ENCODE results near the gene RND2. TPM values are rescaled to one million over a fixed set of nuclear protein-coding genes. Genes with fewer than 3 reads are reported as not detected.

Gene RND2
- total and polyA plus RNA-seq, 9 of the 15 experiments (the other 6 are each of a cell fraction or from before 2014, with no cell fraction given), result 0.15 to 1.9 (median 0.98) TPM

GRCh38 chr17:43018008-43018853, 6.8 kb upstream of the RND2 start (continued):
- no peak for TF ChIP-seq ZNF76 (CRISPR knock-in tag; IDR thresholded peaks at IDR 0.05; ENCODE audit: borderline replicate concordance)

GRCh38 chr17:43018932-43019331, 6.1 kb upstream of the RND2 start:
- CTCF ChIA-PET (ENCODE audit: low intra/inter-chr PET ratio), result no interaction called here
- peaks cover 34 to 53% of the 10 kb centered on the region in 2 experiments for H3K4me1 ChIP-seq (replicated peaks in 1 of 2; ENCODE audit: control insufficient read depth in 2 of 2, insufficient read depth in 2 of 2, low read length in 2 of 2)
- WGBS (ENCODE audit: insufficient coverage, low coverage, missing lambda C conversion rate), result 16% methylated on average over 4 of the region's 4 CpGs
- intact Hi-C loops (cut with micrococcal nuclease) (no loop called here), in situ Hi-C loops (cut with MboI) (loop anchor here (10.0 kb wide), 1 partner anchor 296 kb away; no protein-coding TSS in a partner anchor)
- peaks cover 10% of the 10 kb centered on the region for H3K9me1 ChIP-seq (ENCODE audit: control insufficient read depth, insufficient read depth, low read length)
- no peak overlapping the region for H2AFZ ChIP-seq (ENCODE audit: low read depth, low read length)
- H3K9me3 ChIP-seq (replicated peaks; ENCODE audit: control insufficient read depth, insufficient read depth, low read depth, low read length), result no peaks in the 10 kb centered on the region
- peaks cover 40% of the 10 kb centered on the region for H3K79me2 ChIP-seq (ENCODE audit: control insufficient read depth, insufficient read depth, low read length)
- POLR2A ChIA-PET, result interaction anchor here (1.2 to 6.7 kb wide), 4 partner anchors 8 to 297 kb away, joined by 3 to 79 read pairs (median 4); no protein-coding TSS in a partner anchor
- peaks cover 49% of the 10 kb centered on the region; the same call in 2 of the 3 replicates for H3K36me3 ChIP-seq (ENCODE audit: control insufficient read depth, insufficient read depth, low read length)
- BruUV-seq (replicated peaks), result no TSS peak
- H4K20me1 ChIP-seq (replicated peaks; ENCODE audit: control insufficient read depth, insufficient read depth, low read length), result peaks cover 10% of the 10 kb centered on the region; the same call in 1 of the 2 replicates
- H3K9ac ChIP-seq (ENCODE audit: insufficient read depth in 1 of 2, low read depth in 2 of 2, low read length in 2 of 2), result peak overlapping the region in 1 of 2 experiments; percentile 30; a peak in 1 of 4 replicates
- peak overlapping the region; percentile 62; the same call in 1 of the 2 replicates for H3K4me2 ChIP-seq (ENCODE audit: insufficient read depth, low read length)
- H3K27me3 ChIP-seq (ENCODE audit: control insufficient read depth in 2 of 2, insufficient read depth in 2 of 2, low read length in 2 of 2), result no peaks in the 10 kb centered on the region
- DNase-seq (ENCODE audit: extremely low read depth in 1 of 4, low spot score in 3 of 4), result no peak
- no peak for ATAC-seq
- H3K4me3 ChIP-seq, result no peak overlapping the region
- no peak for FAIRE-seq
- peak overlapping the region; percentile 83; the same call in 1 of the 3 replicates for H3K27ac ChIP-seq (ENCODE audit: extremely low read depth, low read depth, low read length)
- no peak for TF ChIP-seq U2AF2 (optimal IDR thresholded peaks at IDR 0.05; ENCODE audit: low read depth, low read length)
- no peak for TF ChIP-seq CEBPG (CRISPR knock-in tag; IDR thresholded peaks at IDR 0.05)
- TF ChIP-seq CEBPG (tag; conservative IDR thresholded peaks at IDR 0.05 in 1 of 2, IDR thresholded peaks at IDR 0.05 in 1 of 2), result peak; percentile 42 to 68; a peak in 3 of 4 replicates
- TF ChIP-seq SOX6 (IDR thresholded peaks at IDR 0.05), result peak; percentile 32; the same call in 1 of the 2 replicates
- peak; percentile 87 for TF ChIP-seq CEBPB (tag; IDR thresholded peaks at IDR 0.05)
- no peak for TF ChIP-seq SRSF7 (optimal IDR thresholded peaks at IDR 0.05; ENCODE audit: low read depth, low read length)
- no peak for TF ChIP-seq ESRRB (CRISPR knock-in tag; IDR thresholded peaks at IDR 0.05; ENCODE audit: borderline replicate concordance)
- no peak for TF ChIP-seq SMARCE1 (IDR thresholded peaks at IDR 0.05)
- TF ChIP-seq KDM2B (CRISPR knock-in tag; IDR thresholded peaks at IDR 0.05), result no peak
- no peak for TF ChIP-seq NFATC3 (IDR thresholded peaks at IDR 0.05)

Data from K562 (cell line).